HG03045 (cell line): Measurements from ENCODE around the gene KLHL6.

Experiments
- ATAC-seq: cut with Tn5 transposase; IDR thresholded peaks from one replicate; pipeline ENCODE4 v1.9.1; 2021; ENCODE audit warnings: mild to moderate bottlenecking, moderate library complexity; ENCODE audit not compliant: unreplicated experiment

Gene KLHL6

DNA sequence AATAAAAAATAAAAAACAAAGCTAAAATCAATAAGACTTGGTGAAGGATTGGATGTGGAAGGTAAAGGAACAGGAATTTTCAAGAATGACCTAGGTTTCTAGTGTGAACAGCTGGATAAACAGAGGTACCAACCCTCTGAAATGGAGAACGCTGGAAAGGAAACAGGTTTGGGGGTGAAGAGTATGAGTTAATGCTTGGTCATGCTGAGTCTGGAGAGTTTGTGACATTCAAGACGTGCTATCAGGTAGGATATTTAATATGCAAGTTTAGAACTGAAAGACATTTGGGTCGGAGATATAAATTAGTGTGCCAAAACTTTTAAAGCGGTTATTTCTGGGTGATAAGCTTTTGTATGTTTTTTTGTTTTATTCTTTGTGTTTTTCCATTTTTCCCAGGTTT lies 11.4 kb upstream of the KLHL6 start:
- ATAC-seq, result no peak

GRCh38 chr3:183564046-183564445 lies 8.5 kb upstream of the KLHL6 start:
- ATAC-seq, result no peak

- ATAC-seq, result no peak
Measured at GRCh38 chr3:183563536-183563874, 8.0 kb upstream of the KLHL6 start.

- ATAC-seq, result no peak
Measured at GRCh38 chr3:183560607-183561006, 5.1 kb upstream of the KLHL6 start.

- no peak for ATAC-seq
Measured at GRCh38 chr3:183558495-183558894, 3.0 kb upstream of the KLHL6 start.

GRCh38 chr3:183556722-183557121 lies 1.2 kb upstream of the KLHL6 start:
- no peak for ATAC-seq

GRCh38 chr3:183554377-183554776 lies 1.1 kb downstream of the KLHL6 start:
- ATAC-seq, result peak; percentile 59

DNA sequence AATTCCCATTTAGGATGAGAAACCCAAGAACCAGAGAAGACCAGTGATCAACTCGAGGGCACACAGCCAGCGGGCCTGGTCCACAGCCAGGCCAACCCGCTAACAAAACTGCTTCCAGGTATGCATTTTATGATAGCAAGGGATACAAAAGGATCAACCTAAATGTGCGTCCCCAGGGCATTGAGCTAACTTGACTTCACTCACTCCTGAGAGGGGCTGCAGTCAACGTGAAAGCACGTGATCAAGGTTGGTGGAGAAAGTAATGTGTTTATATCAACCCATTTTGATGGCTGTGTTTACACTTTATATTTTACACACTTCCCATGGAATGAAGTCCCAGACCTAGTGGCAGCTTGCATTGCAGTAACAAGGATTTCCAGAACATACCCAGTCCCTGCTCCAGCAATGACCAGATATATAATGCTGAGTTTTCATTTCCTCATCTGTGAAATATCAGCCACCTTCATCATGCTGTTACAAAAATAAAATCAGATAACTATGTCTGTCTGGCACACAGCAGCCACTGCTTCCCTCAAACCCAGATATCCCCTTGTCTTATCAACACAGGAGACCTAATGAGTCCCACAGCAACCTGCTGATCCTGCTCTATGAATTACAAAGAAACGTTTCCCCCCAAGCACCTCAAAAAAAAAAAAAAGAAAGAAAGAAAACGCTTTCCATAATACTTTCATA lies 2.0 kb downstream of the KLHL6 start:
- no peak for ATAC-seq

DNA sequence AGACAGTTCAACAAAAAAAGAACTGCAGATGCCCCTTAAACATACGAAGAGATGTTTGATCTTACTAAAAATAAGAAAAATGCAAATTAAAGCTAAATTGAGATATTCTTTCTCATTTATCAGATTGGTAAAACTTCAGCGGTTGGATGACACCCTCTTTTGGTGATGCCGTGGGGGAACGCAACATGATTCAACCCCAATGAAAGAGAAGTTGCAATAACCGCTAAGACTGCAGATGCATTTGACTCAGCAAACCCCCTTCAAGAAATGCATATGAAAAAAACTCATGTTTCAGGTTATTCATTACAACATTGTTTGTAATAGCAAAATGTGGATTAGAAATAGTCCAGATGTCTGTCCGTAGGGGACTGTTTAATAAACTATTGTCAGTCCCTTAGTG lies 3.6 kb downstream of the KLHL6 start:
- ATAC-seq, result no peak

DNA sequence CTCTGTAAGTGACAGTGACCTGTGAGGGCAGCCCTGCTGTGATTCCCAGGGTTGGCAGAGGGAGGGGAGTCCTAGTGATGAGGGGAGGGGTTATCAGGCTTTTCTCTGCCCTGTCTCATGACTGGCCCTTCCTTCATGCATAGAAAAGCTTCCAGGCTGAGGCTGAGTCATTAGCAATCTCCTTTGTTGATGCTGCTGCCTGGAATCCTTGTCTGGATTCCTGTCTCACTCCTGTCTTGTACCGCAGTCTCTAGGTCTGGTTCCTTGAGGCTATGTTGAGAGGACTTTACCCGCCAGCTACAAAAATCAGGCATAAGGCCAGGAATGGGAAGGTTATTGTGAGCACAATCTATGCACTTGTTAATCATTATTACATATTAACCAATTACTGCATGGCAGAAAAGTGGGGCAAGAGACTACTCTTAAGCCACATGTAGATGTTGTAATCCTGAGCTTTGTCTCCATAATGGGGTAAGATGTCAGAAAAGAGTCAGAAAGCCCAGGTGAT lies 7.2 kb downstream of the KLHL6 start:
- no peak for ATAC-seq

DNA sequence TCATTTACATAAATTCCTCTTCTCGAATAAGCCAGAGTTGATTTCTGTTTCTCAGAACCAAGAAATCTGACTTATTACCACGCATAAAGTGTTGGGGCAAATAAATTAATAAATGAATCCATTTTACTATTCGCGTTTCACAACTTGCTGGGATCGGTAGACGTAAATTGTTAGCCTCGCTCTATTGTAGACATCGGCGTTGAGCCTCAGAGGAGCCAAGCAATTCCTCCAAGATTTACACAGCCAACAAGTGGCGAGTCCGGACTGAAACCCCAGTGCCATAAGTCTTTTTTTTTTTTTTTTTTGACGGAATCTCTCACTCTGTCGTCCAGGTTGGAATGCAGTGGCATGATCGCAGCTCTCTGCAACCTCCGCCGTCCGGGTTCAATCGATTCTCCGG lies 8.9 kb downstream of the KLHL6 start:
- no peak for ATAC-seq

DNA sequence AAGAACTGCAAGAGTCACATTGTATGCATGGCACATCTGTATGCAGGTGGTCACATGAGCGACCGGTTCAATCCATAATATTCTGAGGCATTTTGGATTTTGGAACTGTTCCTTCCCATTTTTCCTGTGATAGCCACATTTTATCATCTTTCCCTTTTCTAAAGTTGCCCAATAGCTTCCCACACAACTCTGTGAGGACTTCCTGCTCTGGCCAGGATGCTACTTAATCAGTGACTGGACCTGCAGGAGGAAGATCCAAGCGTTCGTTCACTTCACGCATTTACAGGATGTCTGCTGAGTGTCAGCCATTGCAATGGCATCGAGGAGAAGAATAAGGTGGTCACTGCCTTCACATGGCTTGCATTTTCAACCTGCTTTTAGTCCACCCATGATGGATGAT lies 9.8 kb downstream of the KLHL6 start:
- no peak for ATAC-seq

GRCh38 chr3:183542355-183542754 lies 13.2 kb downstream of the KLHL6 start:
- ATAC-seq, result no peak

DNA sequence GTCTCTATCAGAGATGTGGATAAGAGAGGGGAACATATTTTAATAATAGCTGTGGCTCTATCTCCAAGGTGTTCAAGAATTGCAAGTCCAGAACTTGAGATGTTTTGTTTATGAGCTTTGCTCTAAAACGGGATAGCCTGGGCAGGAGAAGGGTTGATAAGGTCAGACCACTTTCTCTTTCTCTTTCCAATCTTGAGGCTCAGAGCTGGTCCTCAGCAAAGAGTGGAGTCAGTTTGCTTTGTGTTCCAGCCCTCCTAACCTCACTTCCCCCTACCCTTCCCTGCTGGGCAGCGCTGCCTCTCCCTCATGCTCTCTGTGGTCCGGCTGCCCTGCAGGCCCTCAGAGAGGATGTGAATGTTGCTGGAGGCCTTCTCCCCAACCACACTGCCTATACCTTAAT lies 13.8 kb downstream of the KLHL6 start:
- no peak for ATAC-seq

GRCh38 chr3:183541235-183541655 lies 14.3 kb downstream of the KLHL6 start:
- no peak for ATAC-seq

- ATAC-seq, result no peak
Measured at GRCh38 chr3:183540501-183541234, 14.8 kb downstream of the KLHL6 start.

DNA sequence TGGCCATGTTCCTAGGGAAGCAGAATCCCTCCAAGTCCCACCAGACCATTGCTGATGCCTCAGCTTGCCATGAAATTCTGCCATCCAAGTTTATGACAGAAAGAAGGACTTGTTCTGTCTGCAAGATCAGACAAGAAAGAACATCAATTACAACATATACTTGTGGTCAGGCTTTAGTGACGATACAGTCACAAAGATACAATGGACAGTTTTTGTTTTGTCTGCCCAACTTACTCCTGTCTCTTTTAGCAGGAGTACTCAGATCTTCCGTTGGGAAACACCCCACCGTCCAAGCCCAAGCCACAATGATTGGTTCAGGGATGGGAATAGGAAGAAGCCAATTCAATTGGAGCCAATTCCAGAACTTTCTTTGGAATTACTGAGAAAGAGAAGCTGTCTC lies 15.7 kb downstream of the KLHL6 start:
- ATAC-seq, result no peak

DNA sequence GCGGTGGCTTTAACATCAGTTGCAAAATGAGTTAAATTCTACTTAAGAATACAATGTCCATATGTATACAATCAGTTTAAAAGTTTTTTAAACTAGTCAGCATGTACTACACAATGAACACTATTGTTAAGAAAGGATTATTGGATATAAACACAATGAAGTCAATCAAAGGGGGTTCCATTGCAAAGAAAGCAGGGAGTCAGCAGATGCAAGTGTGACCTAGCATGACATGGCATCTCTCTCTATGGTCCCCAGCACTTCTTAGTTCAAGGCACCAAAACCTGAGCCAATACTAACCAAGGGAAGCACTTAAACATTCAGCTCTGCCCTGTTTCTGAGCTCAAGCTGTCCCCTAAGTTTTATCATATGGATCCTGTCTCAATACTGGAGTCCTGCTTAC lies 17.0 kb downstream of the KLHL6 start:
- no peak for ATAC-seq

- no peak for ATAC-seq
Measured at GRCh38 chr3:183537295-183537730, 18.2 kb downstream of the KLHL6 start.

DNA sequence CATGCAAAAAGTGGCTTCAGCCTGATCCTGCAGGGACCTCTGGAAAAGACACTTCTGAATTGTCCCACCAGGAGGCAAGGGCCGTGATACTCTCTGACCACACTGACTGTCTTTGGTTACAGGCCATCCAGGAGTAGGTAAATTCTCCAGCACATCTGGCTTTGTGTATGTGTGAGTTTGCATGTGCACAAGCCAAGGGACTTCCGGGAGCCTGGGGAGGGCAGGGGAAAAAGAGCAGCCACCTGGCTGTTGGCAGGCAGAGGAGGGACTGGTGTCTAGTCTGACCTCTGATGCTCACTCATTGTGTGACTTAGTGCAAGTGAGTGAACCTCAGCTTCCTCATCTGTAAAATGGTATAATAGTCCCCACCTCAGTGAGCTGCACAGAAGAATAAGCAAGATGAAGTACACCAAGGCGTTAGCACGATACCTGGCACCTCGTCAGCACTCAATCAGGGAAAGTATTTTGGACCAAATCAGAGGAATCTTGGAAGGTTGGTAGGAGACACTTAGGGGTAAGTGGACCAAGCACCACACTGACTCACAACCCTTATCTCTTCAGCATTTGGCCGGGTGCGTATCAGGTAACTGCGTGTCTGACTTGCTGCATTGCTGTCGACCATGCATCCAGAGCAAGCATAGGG lies 19.1 kb downstream of the KLHL6 start:
- peak; percentile 82 for ATAC-seq

DNA sequence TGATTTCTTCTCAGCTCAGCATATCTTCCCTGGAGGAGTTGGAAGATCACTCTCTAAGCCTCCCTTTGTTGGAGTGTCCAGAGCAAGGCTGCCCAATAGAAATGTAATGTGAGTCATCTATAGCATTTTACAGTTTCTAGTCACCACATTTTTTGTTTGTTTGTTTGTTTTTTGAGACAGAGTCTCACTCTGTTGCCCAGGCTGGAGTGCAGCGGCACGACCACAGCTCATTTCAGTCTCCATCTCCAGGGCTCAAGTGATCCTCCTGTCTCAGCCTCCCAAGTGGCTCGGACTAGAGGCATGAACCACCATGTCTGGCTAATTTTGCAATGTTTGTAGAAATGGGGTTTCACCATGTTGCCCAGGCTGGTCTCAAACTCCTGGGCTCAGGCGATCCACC lies 21.3 kb downstream of the KLHL6 start:
- ATAC-seq, result no peak
